ENCODE measurements around the gene APC2.
"Not testable (repeated sequence)": the region's sequence is repeated elsewhere in the genome, so short reads cannot be mapped to it uniquely, and the experiment has no call there.

The APC2 gene

GRCh38 chr19:1496714-1497577 lies 47.0 kb downstream of the APC2 start:
- Mint-ChIP-seq H3K27me3 (peaks cover 10% of the 10 kb centered on the region), H3K4me1 (peaks cover 7% of the 10 kb centered on the region), H3K4me3 (no peak overlapping the region), H3K27ac (no peak overlapping the region), H3K9me3 (no peaks in the 10 kb centered on the region)
- no peak for ATAC-seq
- no peak for DNase-seq

- H3K27me3 Mint-ChIP-seq: peaks cover 8% of the 10 kb centered on the region
- no peak overlapping the region for H3K4me3 Mint-ChIP-seq
- H3K4me1 Mint-ChIP-seq: peaks cover 3% of the 10 kb centered on the region
- no peak overlapping the region for H3K27ac Mint-ChIP-seq
- no peaks in the 10 kb centered on the region for H3K9me3 Mint-ChIP-seq
- DNase-seq (no peak), ATAC-seq (no peak)
These were observed 47.8 kb downstream of the APC2 start for GRCh38 chr19:1497578-1498235.

- H3K4me3 Mint-ChIP-seq, H3K27ac Mint-ChIP-seq, H3K9me3 Mint-ChIP-seq, ATAC-seq, DNase-seq: not testable (repeated sequence)
- Mint-ChIP-seq H3K4me1 (peaks cover 15% of the 10 kb centered on the region), H3K27me3 (peaks cover 20% of the 10 kb centered on the region)
These were observed 49.3 kb downstream of the APC2 start for GRCh38 chr19:1499231-1499630.

GRCh38 chr19:1501200-1501595 lies 51.3 kb downstream of the APC2 start:
- Mint-ChIP-seq H3K27me3 (peaks cover 36% of the 10 kb centered on the region), H3K9me3 (no peaks in the 10 kb centered on the region)
- ATAC-seq: no peak

GRCh38 chr19:1502433-1503088 lies 52.6 kb downstream of the APC2 start:
- Mint-ChIP-seq H3K27ac (peak overlapping the region in 1 of 2 donors; percentile 48), H3K27me3 (peaks cover 36% of the 10 kb centered on the region), H3K4me3 (peak overlapping the region; percentile 38 to 71), H3K4me1 (peaks cover 21% of the 10 kb centered on the region), H3K9me3 (no peaks in the 10 kb centered on the region)
- DNase-seq: no peak
- ATAC-seq: no peak

More at GRCh38 chr19:1501200-1501595, 51.3 kb downstream of the APC2 start:
- Mint-ChIP-seq H3K4me3 (no peak overlapping the region), H3K4me1 (peaks cover 15% of the 10 kb centered on the region), H3K27ac (no peak overlapping the region)
- no peak for DNase-seq

GRCh38 chr19:1503089-1503924 lies 53.4 kb downstream of the APC2 start:
- H3K27ac Mint-ChIP-seq: peak overlapping the region in 1 of 2 donors; percentile 48
- H3K9me3 Mint-ChIP-seq: no peaks in the 10 kb centered on the region
- peaks cover 36% of the 10 kb centered on the region for H3K27me3 Mint-ChIP-seq
- H3K4me1 Mint-ChIP-seq: peaks cover 29% of the 10 kb centered on the region
- DNase-seq (peak; percentile 74 to 80), ATAC-seq (peak; percentile 58)
- H3K4me3 Mint-ChIP-seq: peak overlapping the region; percentile 38 to 71

GRCh38 chr19:1503925-1504773 lies 54.2 kb downstream of the APC2 start:
- peaks cover 35% of the 10 kb centered on the region for H3K4me1 Mint-ChIP-seq
- no peak overlapping the region for H3K27ac Mint-ChIP-seq
- no peaks in the 10 kb centered on the region for H3K9me3 Mint-ChIP-seq
- ATAC-seq: no peak
- no peak for DNase-seq
- no peak overlapping the region for H3K4me3 Mint-ChIP-seq
- peaks cover 36% of the 10 kb centered on the region for H3K27me3 Mint-ChIP-seq

- no peak for ATAC-seq
- Mint-ChIP-seq H3K27me3 (peaks cover 43% of the 10 kb centered on the region), H3K4me3 (no peak overlapping the region), H3K9me3 (no peaks in the 10 kb centered on the region), H3K4me1 (peaks cover 39% of the 10 kb centered on the region), H3K27ac (no peak overlapping the region)
- DNase-seq: no peak
These were observed 55.1 kb downstream of the APC2 start for GRCh38 chr19:1505012-1505411.

GRCh38 chr19:1505991-1506881 lies 56.3 kb downstream of the APC2 start:
- DNase-seq (no peak), ATAC-seq (no peak)
- Mint-ChIP-seq H3K27me3 (peaks cover 55% of the 10 kb centered on the region), H3K27ac (no peak overlapping the region), H3K4me1 (peaks cover 47% of the 10 kb centered on the region), H3K4me3 (no peak overlapping the region), H3K9me3 (no peaks in the 10 kb centered on the region)

GRCh38 chr19:1507192-1507660 lies 57.3 kb downstream of the APC2 start:
- H3K27me3 Mint-ChIP-seq: peaks cover 63% of the 10 kb centered on the region
- H3K4me3 Mint-ChIP-seq: no peak overlapping the region
- DNase-seq (no peak), ATAC-seq (no peak)
- H3K27ac Mint-ChIP-seq: no peak overlapping the region
- no peaks in the 10 kb centered on the region for H3K9me3 Mint-ChIP-seq
- H3K4me1 Mint-ChIP-seq: peaks cover 51% of the 10 kb centered on the region

- peak; percentile 90 for ATAC-seq
- peak; percentile 91 to 93 for DNase-seq
- peaks cover 52% of the 10 kb centered on the region for H3K4me1 Mint-ChIP-seq
- peaks cover 56% of the 10 kb centered on the region for H3K27me3 Mint-ChIP-seq
- no peaks in the 10 kb centered on the region for H3K9me3 Mint-ChIP-seq
- H3K27ac Mint-ChIP-seq: peak overlapping the region; percentile 64 to 93
- peak overlapping the region; percentile 91 to 94 for H3K4me3 Mint-ChIP-seq
These were observed 58.0 kb downstream of the APC2 start for GRCh38 chr19:1507763-1508506.

- peak overlapping the region; percentile 91 to 94 for H3K4me3 Mint-ChIP-seq
- H3K27me3 Mint-ChIP-seq: peaks cover 50% of the 10 kb centered on the region
- peak overlapping the region in 1 of 2 donors; percentile 54 for H3K27ac Mint-ChIP-seq
- ATAC-seq (no peak), DNase-seq (no peak)
- peaks cover 47% of the 10 kb centered on the region for H3K4me1 Mint-ChIP-seq
- no peaks in the 10 kb centered on the region for H3K9me3 Mint-ChIP-seq
These were observed 58.6 kb downstream of the APC2 start for GRCh38 chr19:1508507-1508856.

All from stimulated activated naive CD8-positive, alpha-beta T cell treated with anti-CD3 and anti-CD28 coated beads, Interleukin-15, amount 100 ng/mL, for 72 hours (primary cell).